Prostate gland (tissue), 2 donors: ENCODE measurements around the gene PAPSS1. TPM values are rescaled to one million over a fixed set of nuclear protein-coding genes. Genes with fewer than 3 reads are reported as not detected.

Source experiments
- DNase-seq: peaks from one replicate; pipeline ENCODE4 v3.0.0-alpha.2; 2019; ENCODE audit warnings: low spot score
- H3K27ac ChIP-seq, 2 donors: fragments of 200-600 bp; sonication (generic); 2 replicates each; pipeline ENCODE4 v1.5.1; 2017 to 2019
- H3K27me3 ChIP-seq: fragments of 200-600 bp; sonication (generic); replicated peaks from 2 replicates; pipeline ENCODE4 v1.5.1; 2019; ENCODE audit not compliant: insufficient read depth
- H3K36me3 ChIP-seq, 2 donors: fragments of 200-600 bp; sonication (generic); 1 replicate in 1 of 2; 2 replicates in 1 of 2; pipeline versions ENCODE4 v1.5.1 to v1.8.1; 2017 to 2019
- H3K4me1 ChIP-seq: fragments of 200-600 bp; sonication (generic); replicated peaks from 2 replicates; pipeline ENCODE4 v1.5.1; 2019
- H3K4me3 ChIP-seq, 2 donors: fragments of 200-600 bp; sonication (generic); 2 replicates each; pipeline ENCODE4 v1.5.1; 2017 to 2019
- H3K9me3 ChIP-seq: fragments of 200-600 bp; sonication (generic); 2 replicates; pipeline ENCODE4 v1.5.1; 2017
- CTCF ChIP-seq, 4 experiments: fragments of 200-600 bp in 2 of 4; fragments of 450-650 bp in 2 of 4; sonication (generic) in 2 of 4; IDR thresholded peaks; 1 replicate in 3 of 4; 2 replicates in 1 of 4; pipeline ENCODE4 v1.5.1; 2016 to 2019; ENCODE audit warnings: antibody characterized with exemption in 4 of 4, mild to moderate bottlenecking in 2 of 4, moderate library complexity in 2 of 4
- POLR2A ChIP-seq: fragments of 450-650 bp; IDR thresholded peaks from one replicate; pipeline ENCODE4 v1.6.1; 2016; ENCODE audit warnings: antibody characterized with exemption, mild to moderate bottlenecking
- POLR2AphosphoS5 ChIP-seq: sonication (generic); formaldehyde crosslinking; IDR thresholded peaks from one replicate; pipeline ENCODE4 v1.6.1; 2017; ENCODE audit warnings: antibody characterized with exemption
- WGBS: methylation state at CpG from one replicate; pipeline ENCODE4 v1.1.5; 2018; 5-methylcytosine and 5-hydroxymethylcytosine counted together
- intact Hi-C: fragments of 100-400 bp; cut with DNase I; formaldehyde crosslinking; loops from one replicate; pipeline ENCODE4 v1.14.2; 2022
- total RNA-seq, 2 donors: library from RNA; depleted of rRNA; stranded (reverse); fragments of >200 nt; gene quantifications; one replicate each; pipeline ENCODE4 v1.1.0, GENCODE V29; 2016

PAPSS1 gene
- total RNA-seq, 2 donors from 2014 or later = 38.3 to 74.6 TPM

DNA sequence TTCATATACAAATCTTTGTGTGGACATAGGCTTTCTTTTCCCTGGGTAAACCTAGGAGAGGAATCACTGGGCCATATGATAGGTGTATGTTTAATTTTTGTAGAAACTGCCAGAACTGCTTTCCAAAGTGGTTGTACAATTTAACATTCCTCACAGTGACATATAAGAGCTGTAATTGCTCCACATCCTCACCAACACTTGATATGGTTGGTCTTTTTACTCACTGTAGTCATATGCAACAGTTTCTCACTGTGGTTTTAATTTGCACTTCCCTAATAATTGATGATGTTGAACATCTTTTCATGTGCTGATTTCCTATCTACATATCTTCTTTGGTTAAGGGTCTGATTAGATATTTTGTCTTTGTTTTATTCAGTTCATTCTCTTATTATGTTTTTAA is 24.5 kb upstream of the PAPSS1 start:
- no peaks in the 10 kb centered on the region for H3K9me3 ChIP-seq
- peaks cover 6% of the 10 kb centered on the region for H3K4me1 ChIP-seq
- H3K27ac ChIP-seq = no peak overlapping the region
- no peaks in the 10 kb centered on the region for H3K36me3 ChIP-seq
- DNase-seq = no peak
- TF ChIP-seq POLR2AphosphoS5 = no peak
- no peak for TF ChIP-seq POLR2A
- no peak for TF ChIP-seq CTCF (IDR thresholded peaks at IDR 0.05)
- intact Hi-C loops = loop anchor here (5.0 to 10.0 kb wide), 2 partner anchors 80 to 243 kb away; partner anchors contain the start of genes HADH and SGMS2
- H3K27me3 ChIP-seq = no peaks in the 10 kb centered on the region
- H3K4me3 ChIP-seq = no peak overlapping the region

DNA sequence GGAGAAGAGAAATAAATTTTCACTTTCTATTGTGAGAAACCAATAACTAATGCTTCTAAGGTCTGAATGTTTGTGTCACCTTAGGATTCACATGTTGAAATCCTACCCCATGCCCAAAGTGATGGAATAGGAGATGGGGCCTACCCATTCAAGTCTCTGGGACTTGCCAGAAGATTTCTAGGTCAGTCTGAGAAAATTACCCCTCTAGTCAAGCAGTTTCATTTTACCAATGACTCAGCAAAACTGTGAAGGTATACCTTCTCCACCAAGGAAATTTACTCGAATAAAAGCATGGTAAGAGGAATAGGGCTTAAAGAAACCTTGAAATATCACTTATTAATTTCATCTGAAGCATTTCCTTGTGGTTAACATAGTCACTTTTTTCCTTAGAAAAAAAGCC is 23.5 kb upstream of the PAPSS1 start:
- Histone ChIP-seq H3K4me3 (no peak overlapping the region), H3K36me3 (no peaks in the 10 kb centered on the region), H3K27ac (no peak overlapping the region), H3K4me1 (peaks cover 6% of the 10 kb centered on the region), H3K27me3 (no peaks in the 10 kb centered on the region), H3K9me3 (no peaks in the 10 kb centered on the region)
- no peak for DNase-seq
- intact Hi-C loops = loop anchor here (5.0 to 10.0 kb wide), 2 partner anchors 81 to 244 kb away; partner anchors contain the start of genes HADH and SGMS2
- 87% methylated on average over 1 of the region's 1 CpG for WGBS
- TF ChIP-seq POLR2A = no peak
- TF ChIP-seq CTCF (IDR thresholded peaks at IDR 0.05) = no peak
- no peak for TF ChIP-seq POLR2AphosphoS5

- Histone ChIP-seq H3K9me3 (no peaks in the 10 kb centered on the region), H3K36me3 (no peaks in the 10 kb centered on the region), H3K27me3 (no peaks in the 10 kb centered on the region), H3K27ac (no peak overlapping the region), H3K4me3 (no peak overlapping the region), H3K4me1 (peaks cover under 1% of the 10 kb centered on the region)
- intact Hi-C loops = loop anchor here (5.0 to 10.0 kb wide), 2 partner anchors 82 to 245 kb away; partner anchors contain the start of genes HADH and SGMS2
- no peak for TF ChIP-seq CTCF (IDR thresholded peaks at IDR 0.05)
- no peak for TF ChIP-seq POLR2A
- no peak for TF ChIP-seq POLR2AphosphoS5
- 100% methylated on average over 1 of the region's 1 CpG for WGBS
- DNase-seq = no peak
Measured at GRCh38 chr4:107742791-107743190, 22.8 kb upstream of the PAPSS1 start.

- 92% methylated on average over 1 of the region's 1 CpG for WGBS
- intact Hi-C loops = loop anchor here (5.0 to 10.0 kb wide), 2 partner anchors 83 to 245 kb away; partner anchors contain the start of genes HADH and SGMS2
- Histone ChIP-seq H3K4me1 (no peaks in the 10 kb centered on the region), H3K36me3 (no peaks in the 10 kb centered on the region), H3K4me3 (no peak overlapping the region), H3K27me3 (no peaks in the 10 kb centered on the region), H3K9me3 (no peaks in the 10 kb centered on the region), H3K27ac (no peak overlapping the region)
- no peak for TF ChIP-seq POLR2A
- no peak for TF ChIP-seq POLR2AphosphoS5
- TF ChIP-seq CTCF (IDR thresholded peaks at IDR 0.05) = no peak
- no peak for DNase-seq
Measured at GRCh38 chr4:107742196-107742595, 22.2 kb upstream of the PAPSS1 start.
